H9 (cell line): ENCODE measurements around the gene UBE2E3. TPM values are rescaled to one million over a fixed set of nuclear protein-coding genes. Genes with fewer than 3 reads are reported as not detected.

ENCODE experiments used
- DNase-seq: peaks from one replicate; pipeline ENCODE4 v3.0.0-alpha.2; 2017
- H2AFZ ChIP-seq: one replicate; pipeline ENCODE4 v1.6.1; 2013; ENCODE audit warnings: mild to moderate bottlenecking, low read length, control low read depth, moderate library complexity
- H2AK5ac ChIP-seq: 2 replicates; pipeline ENCODE4 v1.6.1; 2013; ENCODE audit warnings: low read length, control low read depth, mixed read lengths; ENCODE audit not compliant: insufficient read length
- H2BK120ac ChIP-seq: one replicate; pipeline ENCODE4 v1.6.1; 2013; ENCODE audit warnings: low read depth, mild to moderate bottlenecking, low read length, control low read depth, inconsistent platforms; ENCODE audit not compliant: poor library complexity, severe bottlenecking
- H2BK12ac ChIP-seq: 2 replicates; pipeline ENCODE4 v1.6.1; 2013; ENCODE audit warnings: low read length, control low read depth, mixed read lengths, low read depth; ENCODE audit not compliant: insufficient read length
- H2BK15ac ChIP-seq: 2 replicates; pipeline ENCODE4 v1.6.1; 2013; ENCODE audit warnings: low read depth, low read length, control low read depth
- H2BK20ac ChIP-seq: one replicate; pipeline ENCODE4 v1.6.1; 2013; ENCODE audit warnings: low read depth, mild to moderate bottlenecking, low read length, control low read depth, inconsistent platforms; ENCODE audit not compliant: poor library complexity, severe bottlenecking
- H2BK5ac ChIP-seq: 2 replicates; pipeline ENCODE4 v1.6.1; 2013; ENCODE audit warnings: low read length, control low read depth, mixed read lengths; ENCODE audit not compliant: insufficient read length
- H3K14ac ChIP-seq: 2 replicates; pipeline ENCODE4 v1.6.1; 2013; ENCODE audit warnings: low read length, control low read depth; ENCODE audit not compliant: insufficient read depth
- H3K18ac ChIP-seq: 2 replicates; pipeline ENCODE4 v1.6.1; 2013; ENCODE audit warnings: low read depth, mild to moderate bottlenecking, mixed read lengths, low read length, control low read depth; ENCODE audit not compliant: insufficient read length
- H3K23ac ChIP-seq: 2 replicates; pipeline ENCODE4 v1.6.1; 2013; ENCODE audit warnings: low read length, control low read depth, mixed read lengths, low read depth; ENCODE audit not compliant: insufficient read length
- H3K23me2 ChIP-seq: 2 replicates; pipeline ENCODE4 v1.6.1; 2013; ENCODE audit warnings: low read depth, mild to moderate bottlenecking, mixed read lengths, low read length, control low read depth; ENCODE audit not compliant: insufficient read length, poor library complexity, severe bottlenecking
- H3K27ac ChIP-seq: 2 replicates; pipeline ENCODE4 v1.5.1; 2013; ENCODE audit warnings: low read length, control low read depth, mixed read lengths, low read depth; ENCODE audit not compliant: insufficient read length
- H3K27me3 ChIP-seq: 2 replicates; pipeline ENCODE4 v1.6.1; 2013; ENCODE audit warnings: low read length, control low read depth, inconsistent platforms; ENCODE audit not compliant: insufficient read depth
- H3K4ac ChIP-seq: 2 replicates; pipeline ENCODE4 v1.6.1; 2013; ENCODE audit warnings: low read depth, mild to moderate bottlenecking, control low read depth, inconsistent platforms, low read length, moderate library complexity
- H3K4me1 ChIP-seq: 2 replicates; pipeline ENCODE4 v1.6.1; 2013; ENCODE audit warnings: low read length, control low read depth, inconsistent platforms; ENCODE audit not compliant: insufficient read depth
- H3K4me2 ChIP-seq: 2 replicates; pipeline ENCODE4 v1.6.1; 2013; ENCODE audit warnings: low read length, control low read depth, mixed read lengths; ENCODE audit not compliant: insufficient read length, insufficient read depth
- H3K56ac ChIP-seq: 2 replicates; pipeline ENCODE4 v1.6.1; 2013; ENCODE audit warnings: low read depth, mild to moderate bottlenecking, mixed read lengths, low read length, control low read depth; ENCODE audit not compliant: insufficient read length
- H3K79me1 ChIP-seq: 2 replicates; pipeline ENCODE4 v1.6.1; 2013; ENCODE audit warnings: low read depth, mild to moderate bottlenecking, moderate library complexity, low read length, control low read depth, inconsistent platforms; ENCODE audit not compliant: insufficient read depth, poor library complexity, severe bottlenecking
- H3K79me2 ChIP-seq: 2 replicates; pipeline ENCODE4 v1.6.1; 2013; ENCODE audit warnings: low read length, control low read depth, inconsistent platforms; ENCODE audit not compliant: insufficient read depth
- H3K9ac ChIP-seq: 2 replicates; pipeline ENCODE4 v1.6.1; 2013; ENCODE audit warnings: low read length, control low read depth, mixed read lengths; ENCODE audit not compliant: insufficient read length; ENCODE audit errors: extremely low read depth
- H3K9me3 ChIP-seq: one replicate; pipeline ENCODE4 v1.6.1; 2013; ENCODE audit warnings: low read depth, low read length, inconsistent platforms; ENCODE audit not compliant: control insufficient read depth
- H3T11ph ChIP-seq: one replicate; pipeline ENCODE4 v1.6.1; 2013; ENCODE audit warnings: mild to moderate bottlenecking, low read length, control low read depth, inconsistent platforms
- H4K20me1 ChIP-seq: one replicate; pipeline ENCODE4 v1.6.1; 2013; ENCODE audit not compliant: control insufficient read depth, insufficient read length, insufficient read depth
- H4K5ac ChIP-seq: 2 replicates; pipeline ENCODE4 v1.6.1; 2013; ENCODE audit warnings: low read depth, mild to moderate bottlenecking, mixed read lengths, low read length, control low read depth; ENCODE audit not compliant: insufficient read length
- H4K8ac ChIP-seq: replicated peaks from 2 replicates; pipeline ENCODE4 v1.6.1; 2013; ENCODE audit warnings: low read length, control low read depth, mixed read lengths, low read depth; ENCODE audit not compliant: insufficient read length
- H4K91ac ChIP-seq: 2 replicates; pipeline ENCODE4 v1.6.1; 2013; ENCODE audit warnings: low read depth, mild to moderate bottlenecking, moderate library complexity, mixed read lengths, low read length, control low read depth; ENCODE audit not compliant: insufficient read length
- H3K27ac Mint-ChIP-seq, 3 experiments: 2 replicates in 2 of 3; 3 replicates in 1 of 3; pipeline ENCODE4 v1.8.0; 2020 to 2021; ENCODE audit warnings: mixed read lengths in 3 of 3, mild to moderate bottlenecking in 1 of 3, moderate library complexity in 1 of 3
- H3K27me3 Mint-ChIP-seq: 2 replicates; pipeline ENCODE4 v1.8.0; 2021; ENCODE audit warnings: low read depth, mild to moderate bottlenecking, moderate library complexity, mixed read lengths
- H3K36me3 Mint-ChIP-seq, 3 experiments: 2 replicates in 2 of 3; 3 replicates in 1 of 3; pipeline ENCODE4 v1.8.0; 2020 to 2021; ENCODE audit warnings: low read depth in 3 of 3, mixed read lengths in 3 of 3; ENCODE audit not compliant: insufficient read depth in 1 of 3
- H3K4me1 Mint-ChIP-seq, 2 experiments: 2 replicates each; pipeline ENCODE4 v1.8.0; 2020; ENCODE audit warnings: mixed read lengths in 2 of 2
- H3K4me3 Mint-ChIP-seq, 2 experiments: 2 replicates in 1 of 2; 3 replicates in 1 of 2; pipeline ENCODE4 v1.8.0; 2020 to 2021; ENCODE audit warnings: mild to moderate bottlenecking in 2 of 2, mixed read lengths in 2 of 2, moderate library complexity in 1 of 2
- H3K9me3 Mint-ChIP-seq, 2 experiments: 2 replicates in 1 of 2; 3 replicates in 1 of 2; pipeline ENCODE4 v1.8.0; 2020; ENCODE audit warnings: mild to moderate bottlenecking in 2 of 2, mixed read lengths in 2 of 2, moderate library complexity in 1 of 2
- WGBS: extraction: QIAGEN DNeasy Blood & Tissue Kit; methylation state at CpG from one replicate; pipeline ENCODE4 v1.1.7; 2013; ENCODE audit warnings: missing lambda C conversion rate, low lambda C conversion rate, mixed read lengths; ENCODE audit not compliant: insufficient read length; ENCODE audit errors: extremely low coverage; 5-methylcytosine and 5-hydroxymethylcytosine counted together
- total RNA-seq: library from RNA; stranded (reverse); gene quantifications from 2 replicates; pipeline ENCODE4 v1.2.1, GENCODE V29; 2021
- TF ChIP-seq, protein P1 (sequence below): fragments of 200-600 bp; sonication (generic); conservative IDR thresholded peaks from 3 replicates; pipeline ENCODE4 v1.8.0; 2021; ENCODE audit warnings: antibody characterized with exemption, mild to moderate bottlenecking

UBE2E3 gene
- total RNA-seq, 1 experiment from 2014 or later, result 89.1 TPM

DNA sequence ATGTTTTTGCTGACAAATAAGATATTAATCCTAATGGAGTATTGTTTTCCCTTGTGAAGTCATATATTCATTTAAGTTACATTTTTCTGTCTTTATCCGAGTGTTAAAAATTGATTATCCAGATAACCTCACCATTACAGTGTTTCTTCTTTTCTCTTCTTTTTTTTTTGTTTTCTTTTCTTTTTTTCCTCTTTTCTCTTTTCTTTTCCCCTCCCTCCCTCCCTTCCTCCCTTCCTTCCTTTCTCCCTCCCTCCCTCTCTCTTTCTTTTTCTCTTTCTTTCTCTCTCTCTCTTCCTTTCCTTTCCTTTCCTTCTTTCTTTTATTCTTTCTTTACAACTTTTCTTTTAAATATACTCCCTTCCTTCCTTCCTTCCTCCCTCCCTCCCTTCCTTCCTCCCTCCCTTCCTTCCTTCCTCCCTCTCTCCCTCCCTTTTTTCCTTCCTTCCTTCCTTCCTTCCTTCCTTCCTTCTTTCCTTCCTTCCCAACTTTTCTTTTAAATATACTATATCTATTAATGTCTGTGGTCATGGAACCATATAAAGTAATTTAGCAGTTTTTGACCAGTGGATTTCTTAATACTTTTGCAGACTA, 40.9 kb downstream of the UBE2E3 start:
- no peak overlapping the region for H2AK5ac ChIP-seq

More for the DNA sequence above, 40.9 kb downstream of the UBE2E3 start:
- Mint-ChIP-seq H3K4me1 (peaks cover 22 to 26% of the 10 kb centered on the region in 2 experiments), H3K4me3 (no peak overlapping the region), H3K9me3 (0 out of 5 replicates have a peak, but pooled peaks cover 0 to 2% of the 10 kb centered on the region in 2 experiments), H3K36me3 (no peaks in the 10 kb centered on the region; a peak in 2 of 7 replicates), H3K27ac (no peak overlapping the region), H3K27me3 (no peaks in the 10 kb centered on the region)
- Histone ChIP-seq H2BK20ac (no peak overlapping the region), H2BK5ac (no peak overlapping the region), H4K5ac (no peak overlapping the region), H3K4me2 (no peak overlapping the region), H2AFZ (no peak overlapping the region), H3K4ac (no peak overlapping the region), H2BK15ac (no peak overlapping the region), H3K27me3 (no peaks in the 10 kb centered on the region), H3T11ph (no peak overlapping the region), H3K4me1 (no peaks in the 10 kb centered on the region), H3K9me3 (no peaks in the 10 kb centered on the region), H4K20me1 (no peaks in the 10 kb centered on the region), H3K79me1 (peaks cover 4% of the 10 kb centered on the region), H3K79me2 (peaks cover 12% of the 10 kb centered on the region; the same call in 1 of the 2 replicates), H3K23ac (no peak overlapping the region), H2BK12ac (no peak overlapping the region), H3K27ac (no peak overlapping the region), H2BK120ac (no peak overlapping the region), H3K56ac (no peak overlapping the region), H3K9ac (no peak overlapping the region), H4K91ac (no peak overlapping the region), H3K23me2 (no peaks in the 10 kb centered on the region), H3K14ac (no peak overlapping the region), H3K18ac (no peak overlapping the region), H4K8ac (no peak overlapping the region)
- TF ChIP-seq, protein P1, sequence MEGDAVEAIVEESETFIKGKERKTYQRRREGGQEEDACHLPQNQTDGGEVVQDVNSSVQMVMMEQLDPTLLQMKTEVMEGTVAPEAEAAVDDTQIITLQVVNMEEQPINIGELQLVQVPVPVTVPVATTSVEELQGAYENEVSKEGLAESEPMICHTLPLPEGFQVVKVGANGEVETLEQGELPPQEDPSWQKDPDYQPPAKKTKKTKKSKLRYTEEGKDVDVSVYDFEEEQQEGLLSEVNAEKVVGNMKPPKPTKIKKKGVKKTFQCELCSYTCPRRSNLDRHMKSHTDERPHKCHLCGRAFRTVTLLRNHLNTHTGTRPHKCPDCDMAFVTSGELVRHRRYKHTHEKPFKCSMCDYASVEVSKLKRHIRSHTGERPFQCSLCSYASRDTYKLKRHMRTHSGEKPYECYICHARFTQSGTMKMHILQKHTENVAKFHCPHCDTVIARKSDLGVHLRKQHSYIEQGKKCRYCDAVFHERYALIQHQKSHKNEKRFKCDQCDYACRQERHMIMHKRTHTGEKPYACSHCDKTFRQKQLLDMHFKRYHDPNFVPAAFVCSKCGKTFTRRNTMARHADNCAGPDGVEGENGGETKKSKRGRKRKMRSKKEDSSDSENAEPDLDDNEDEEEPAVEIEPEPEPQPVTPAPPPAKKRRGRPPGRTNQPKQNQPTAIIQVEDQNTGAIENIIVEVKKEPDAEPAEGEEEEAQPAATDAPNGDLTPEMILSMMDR, result no peak
- DNase-seq, result no peak
- no CpG with 5 or more reads among the region's 1 CpG for WGBS
